ENCODE data around the gene OSM.
"Not testable (repeated sequence)": the region's sequence is repeated elsewhere in the genome, so short reads cannot be mapped to it uniquely, and the experiment has no call there.

DNA sequence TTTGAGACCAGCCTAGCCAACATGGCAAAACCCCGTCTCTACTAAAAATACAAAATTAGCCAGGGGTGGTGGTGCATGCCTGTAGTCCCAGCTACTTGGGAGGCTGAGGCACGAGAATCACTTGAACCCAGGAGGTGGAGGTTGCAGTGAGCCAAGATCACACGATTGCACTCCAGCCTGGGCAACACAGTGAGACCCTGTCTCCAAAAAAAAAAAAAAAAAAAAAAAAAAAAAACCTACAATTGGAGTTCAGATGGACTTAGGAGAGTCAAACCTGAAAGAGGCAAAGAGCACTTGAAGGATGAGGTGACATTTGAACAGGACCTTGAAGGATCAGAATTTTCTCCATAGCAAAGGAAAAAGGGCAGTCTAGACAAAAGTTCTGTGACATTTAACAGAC lies 32.3 kb downstream of the OSM start:
- TF ChIP-seq, protein P1, sequence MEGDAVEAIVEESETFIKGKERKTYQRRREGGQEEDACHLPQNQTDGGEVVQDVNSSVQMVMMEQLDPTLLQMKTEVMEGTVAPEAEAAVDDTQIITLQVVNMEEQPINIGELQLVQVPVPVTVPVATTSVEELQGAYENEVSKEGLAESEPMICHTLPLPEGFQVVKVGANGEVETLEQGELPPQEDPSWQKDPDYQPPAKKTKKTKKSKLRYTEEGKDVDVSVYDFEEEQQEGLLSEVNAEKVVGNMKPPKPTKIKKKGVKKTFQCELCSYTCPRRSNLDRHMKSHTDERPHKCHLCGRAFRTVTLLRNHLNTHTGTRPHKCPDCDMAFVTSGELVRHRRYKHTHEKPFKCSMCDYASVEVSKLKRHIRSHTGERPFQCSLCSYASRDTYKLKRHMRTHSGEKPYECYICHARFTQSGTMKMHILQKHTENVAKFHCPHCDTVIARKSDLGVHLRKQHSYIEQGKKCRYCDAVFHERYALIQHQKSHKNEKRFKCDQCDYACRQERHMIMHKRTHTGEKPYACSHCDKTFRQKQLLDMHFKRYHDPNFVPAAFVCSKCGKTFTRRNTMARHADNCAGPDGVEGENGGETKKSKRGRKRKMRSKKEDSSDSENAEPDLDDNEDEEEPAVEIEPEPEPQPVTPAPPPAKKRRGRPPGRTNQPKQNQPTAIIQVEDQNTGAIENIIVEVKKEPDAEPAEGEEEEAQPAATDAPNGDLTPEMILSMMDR (IDR thresholded peaks at IDR 0.05), result not testable (repeated sequence)
- TF ChIP-seq POLR2A (IDR thresholded peaks at IDR 0.05), result not testable (repeated sequence)
